Lower lobe of right lung (tissue), 2 donors: Measurements from ENCODE around the gene SPEF2. TPM values are rescaled to one million over a fixed set of nuclear protein-coding genes. Genes with fewer than 3 reads are reported as not detected.

Source experiments
- ATAC-seq, 2 donors: fragments of 200-7000 bp; cut with Tn5 transposase; one replicate each; pipeline ENCODE4 v1.9.1; 2020 to 2022; ENCODE audit warnings: mild to moderate bottlenecking in 2 of 2, moderate library complexity in 2 of 2
- DNase-seq: peaks from one replicate; pipeline ENCODE4 v3.0.0-alpha.2; 2020
- H3K27ac ChIP-seq: fragments of 200-600 bp; one replicate; pipeline ENCODE4 v1.8.0; 2022
- H3K27me3 ChIP-seq: fragments of 200-600 bp; one replicate; pipeline ENCODE4 v1.8.0; 2022; ENCODE audit warnings: low read depth
- H3K36me3 ChIP-seq: fragments of 200-600 bp; one replicate; pipeline ENCODE4 v1.8.0; 2022; ENCODE audit warnings: mild to moderate bottlenecking
- H3K4me1 ChIP-seq: fragments of 200-600 bp; one replicate; pipeline ENCODE4 v1.8.0; 2022
- H3K4me3 ChIP-seq: fragments of 200-600 bp; one replicate; pipeline ENCODE4 v1.8.0; 2022; ENCODE audit warnings: mild to moderate bottlenecking
- H3K9me3 ChIP-seq: fragments of 200-600 bp; one replicate; pipeline ENCODE4 v1.8.0; 2022
- CTCF ChIP-seq: fragments of 200-600 bp; IDR thresholded peaks from one replicate; pipeline ENCODE4 v1.8.0; 2022; ENCODE audit warnings: antibody characterized with exemption, mild to moderate bottlenecking
- intact Hi-C: fragments of 100-400 bp; cut with DNase I; formaldehyde crosslinking; loops from one replicate; pipeline ENCODE4 v1.11.0; 2022
- total RNA-seq: library from RNA; stranded (reverse); fragmentation: NEBNext Ultra II Directional; extraction: Animal tissue kit (Norgen Biotek cat#: 25700); gene quantifications from one replicate; pipeline ENCODE4 v1.2.1, GENCODE V29; 2021
- donor health status: DM: no; HTN: yes; CAD: no; lungs with severe emphysema.

The SPEF2 gene
- total RNA-seq, 1 donor from 2014 or later = 17.6 TPM

- Histone ChIP-seq H3K4me3 (no peak overlapping the region), H3K36me3 (no peaks in the 10 kb centered on the region), H3K4me1 (no peaks in the 10 kb centered on the region), H3K27ac (no peak overlapping the region), H3K27me3 (no peaks in the 10 kb centered on the region), H3K9me3 (no peaks in the 10 kb centered on the region)
- no peak for TF ChIP-seq CTCF
- DNase-seq (no peak), ATAC-seq (no peak)
- intact Hi-C loops = no loop called here
Observed at GRCh38 chr5:35677878-35678277, 60.2 kb downstream of the SPEF2 start.

GRCh38 chr5:35678661-35679060 is 61.0 kb downstream of the SPEF2 start:
- H3K9me3 ChIP-seq = no peaks in the 10 kb centered on the region
- ATAC-seq = no peak

GRCh38 chr5:35679357-35679756 is 61.7 kb downstream of the SPEF2 start:
- DNase-seq = no peak
- Histone ChIP-seq H3K4me3 (no peak overlapping the region), H3K27me3 (no peaks in the 10 kb centered on the region), H3K36me3 (no peaks in the 10 kb centered on the region), H3K9me3 (no peaks in the 10 kb centered on the region), H3K27ac (no peak overlapping the region), H3K4me1 (no peaks in the 10 kb centered on the region)
- intact Hi-C loops = no loop called here
- no peak for ATAC-seq
- no peak for TF ChIP-seq CTCF

More at GRCh38 chr5:35678661-35679060, 61.0 kb downstream of the SPEF2 start:
- H3K27me3 ChIP-seq = no peaks in the 10 kb centered on the region
- H3K4me3 ChIP-seq = no peak overlapping the region
- no peak overlapping the region for H3K27ac ChIP-seq
- no peaks in the 10 kb centered on the region for H3K4me1 ChIP-seq
- no peak for DNase-seq
- TF ChIP-seq CTCF = no peak
- intact Hi-C loops = no loop called here
- H3K36me3 ChIP-seq = no peaks in the 10 kb centered on the region

GRCh38 chr5:35681911-35682310 is 64.2 kb downstream of the SPEF2 start:
- TF ChIP-seq CTCF = no peak
- Histone ChIP-seq H3K27me3 (no peaks in the 10 kb centered on the region), H3K9me3 (no peaks in the 10 kb centered on the region), H3K4me1 (no peaks in the 10 kb centered on the region), H3K4me3 (no peak overlapping the region), H3K36me3 (no peaks in the 10 kb centered on the region), H3K27ac (no peak overlapping the region)
- DNase-seq (no peak), ATAC-seq (no peak)
- intact Hi-C loops = no loop called here

- Histone ChIP-seq H3K4me1 (no peaks in the 10 kb centered on the region), H3K27me3 (no peaks in the 10 kb centered on the region), H3K36me3 (no peaks in the 10 kb centered on the region), H3K27ac (no peak overlapping the region), H3K4me3 (no peak overlapping the region), H3K9me3 (no peaks in the 10 kb centered on the region)
- ATAC-seq = no peak
- intact Hi-C loops = no loop called here
- TF ChIP-seq CTCF = no peak
- DNase-seq = no peak
Observed at GRCh38 chr5:35683466-35683865, 65.8 kb downstream of the SPEF2 start.

GRCh38 chr5:35685161-35685560 is 67.5 kb downstream of the SPEF2 start:
- no peaks in the 10 kb centered on the region for H3K9me3 ChIP-seq
- H3K4me1 ChIP-seq = no peaks in the 10 kb centered on the region
- H3K4me3 ChIP-seq = no peak overlapping the region
- H3K27me3 ChIP-seq = no peaks in the 10 kb centered on the region
- DNase-seq = no peak
- no peak for TF ChIP-seq CTCF
- H3K36me3 ChIP-seq = no peaks in the 10 kb centered on the region
- intact Hi-C loops = no loop called here
- ATAC-seq = no peak
- H3K27ac ChIP-seq = no peak overlapping the region
